ENCODE data around the gene DHRS2.

- TF ChIP-seq CTCF (IDR thresholded peaks at IDR 0.05) (no peak), ZFX (IDR thresholded peaks at IDR 0.05; ENCODE audit: borderline replicate concordance) (no peak)
These were observed 32.0 kb upstream of the DHRS2 start for GRCh38 chr14:23604148-23604547.

Data from 22Rv1 (cell line).